Left ventricle myocardium superior (tissue), 1 donor: Measurements from ENCODE around the gene ABHD11. TPM values are rescaled to one million over a fixed set of nuclear protein-coding genes. Genes with fewer than 3 reads are reported as not detected.
"Not testable (repeated sequence)": the region's sequence is repeated elsewhere in the genome, so short reads cannot be mapped to it uniquely, and the experiment has no call there.

Experiments
- ATAC-seq: fragments of 200-7000 bp; cut with Tn5 transposase; one replicate; pipeline ENCODE4 v1.9.1; 2020; ENCODE audit warnings: mild to moderate bottlenecking, moderate library complexity
- DNase-seq: peaks from one replicate; pipeline ENCODE4 v3.0.0-alpha.2; 2020
- intact Hi-C: fragments of 100-400 bp; cut with micrococcal nuclease; formaldehyde crosslinking; loops from one replicate; pipeline ENCODE4 v1.11.0; 2022
- total RNA-seq: library from RNA; stranded (reverse); fragmentation: NEBNext Ultra II Directional; extraction: Animal tissue kit (Norgen Biotek cat#: 25700); gene quantifications from one replicate; pipeline ENCODE4 v1.2.1, GENCODE V29; 2021
- donor health status: DM: no; HTN: yes; CAD: no; lungs with severe emphysema.

The ABHD11 gene
- total RNA-seq, 1 donor from 2014 or later = 24.0 TPM

- DNase-seq (no peak), ATAC-seq (no peak)
- intact Hi-C loops = loop anchor here (5.0 kb wide), 1 partner anchor 110 kb away; no protein-coding TSS in a partner anchor
Measured at GRCh38 chr7:73722785-73723184, 15.8 kb downstream of the ABHD11 start.

- intact Hi-C loops = loop anchor here (5.0 kb wide), 1 partner anchor 110 kb away; no protein-coding TSS in a partner anchor
- not testable (repeated sequence) for DNase-seq, ATAC-seq
Measured at GRCh38 chr7:73722182-73722581, 16.4 kb downstream of the ABHD11 start.

GRCh38 chr7:73721377-73721817, 17.2 kb downstream of the ABHD11 start:
- ATAC-seq (peak; percentile 85), DNase-seq (peak; percentile 86)
- intact Hi-C loops = loop anchor here (5.0 kb wide), 1 partner anchor 109 kb away; no protein-coding TSS in a partner anchor

- not testable (repeated sequence) for ATAC-seq, DNase-seq
- intact Hi-C loops = loop anchor here (5.0 kb wide), 1 partner anchor 108 kb away; no protein-coding TSS in a partner anchor
Measured at GRCh38 chr7:73720443-73720842, 18.2 kb downstream of the ABHD11 start.

- ATAC-seq = peak; percentile 13
- DNase-seq = no peak
- intact Hi-C loops = loop anchor here (5.0 kb wide), 1 partner anchor 107 kb away; no protein-coding TSS in a partner anchor
Measured at GRCh38 chr7:73719806-73720169, 18.8 kb downstream of the ABHD11 start.

- peak; percentile 81 for ATAC-seq
- DNase-seq = peak; percentile 86
- intact Hi-C loops = no loop called here
Measured at GRCh38 chr7:73718905-73719805, 19.4 kb downstream of the ABHD11 start, which contains the start of gene STX1A. STX1A (minus strand) TSS chr7:73719669; CDS start chr7:73719631, 38 bp downstream.

- ATAC-seq = no peak
- DNase-seq = no peak
- intact Hi-C loops = no loop called here
Measured at GRCh38 chr7:73718438-73718881, 20.1 kb downstream of the ABHD11 start.

GRCh38 chr7:73717991-73718405, 20.6 kb downstream of the ABHD11 start:
- DNase-seq (no peak), ATAC-seq (no peak)
- intact Hi-C loops = no loop called here

GRCh38 chr7:73717025-73717807, 21.4 kb downstream of the ABHD11 start:
- intact Hi-C loops = no loop called here

GRCh38 chr7:73716318-73716890, 22.2 kb downstream of the ABHD11 start:
- no peak for DNase-seq
- intact Hi-C loops = no loop called here
- no peak for ATAC-seq

More at GRCh38 chr7:73717025-73717807, 21.4 kb downstream of the ABHD11 start:
- ATAC-seq = no peak
- DNase-seq = no peak

- intact Hi-C loops = no loop called here
- DNase-seq = no peak
- no peak for ATAC-seq
Measured at GRCh38 chr7:73715648-73716317, 22.8 kb downstream of the ABHD11 start.

- DNase-seq, ATAC-seq, intact Hi-C loops: not testable (repeated sequence)
Measured at GRCh38 chr7:73713319-73713718, 25.3 kb downstream of the ABHD11 start.

- DNase-seq = no peak
- ATAC-seq = no peak
- intact Hi-C loops = no loop called here
Measured at GRCh38 chr7:73712773-73713172, 25.8 kb downstream of the ABHD11 start.

GRCh38 chr7:73708961-73709549, 29.5 kb downstream of the ABHD11 start:
- ATAC-seq = no peak
- DNase-seq = no peak

GRCh38 chr7:73707045-73707631, 31.5 kb downstream of the ABHD11 start:
- peak; percentile 74 for DNase-seq
- ATAC-seq = peak; percentile 24
- intact Hi-C loops = no loop called here

More at GRCh38 chr7:73708961-73709549, 29.5 kb downstream of the ABHD11 start:
- intact Hi-C loops = no loop called here

- intact Hi-C loops = no loop called here
- DNase-seq (no peak), ATAC-seq (no peak)
Measured at GRCh38 chr7:73706126-73707044, 32.2 kb downstream of the ABHD11 start.

GRCh38 chr7:73705551-73705920, 33.1 kb downstream of the ABHD11 start:
- intact Hi-C loops = no loop called here
- ATAC-seq (no peak), DNase-seq (no peak)
